ENCODE results near the gene JMJD1C.

DNA sequence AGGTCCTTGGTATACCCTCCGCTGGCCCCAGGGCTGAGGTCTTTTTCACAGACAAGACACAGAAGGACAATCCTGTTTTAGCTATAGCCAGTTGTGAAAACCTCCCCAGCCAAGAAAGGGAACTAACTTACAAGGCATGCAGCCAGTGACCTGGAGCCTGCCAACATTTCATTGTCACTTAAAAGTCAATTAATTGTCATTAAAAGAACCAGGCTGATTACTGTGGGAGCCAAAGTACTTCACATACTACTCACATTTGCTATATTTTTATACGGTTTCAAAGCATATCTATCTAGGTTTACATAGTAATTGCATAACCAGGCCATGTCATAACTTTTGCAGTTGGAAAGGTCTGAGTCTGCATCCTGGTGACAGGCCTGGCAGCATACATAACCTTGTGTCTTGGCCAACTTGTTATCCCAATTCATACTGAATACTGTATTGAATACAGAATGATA is 301.6 kb downstream of the JMJD1C start:
- TF ChIP-seq, protein P1, sequence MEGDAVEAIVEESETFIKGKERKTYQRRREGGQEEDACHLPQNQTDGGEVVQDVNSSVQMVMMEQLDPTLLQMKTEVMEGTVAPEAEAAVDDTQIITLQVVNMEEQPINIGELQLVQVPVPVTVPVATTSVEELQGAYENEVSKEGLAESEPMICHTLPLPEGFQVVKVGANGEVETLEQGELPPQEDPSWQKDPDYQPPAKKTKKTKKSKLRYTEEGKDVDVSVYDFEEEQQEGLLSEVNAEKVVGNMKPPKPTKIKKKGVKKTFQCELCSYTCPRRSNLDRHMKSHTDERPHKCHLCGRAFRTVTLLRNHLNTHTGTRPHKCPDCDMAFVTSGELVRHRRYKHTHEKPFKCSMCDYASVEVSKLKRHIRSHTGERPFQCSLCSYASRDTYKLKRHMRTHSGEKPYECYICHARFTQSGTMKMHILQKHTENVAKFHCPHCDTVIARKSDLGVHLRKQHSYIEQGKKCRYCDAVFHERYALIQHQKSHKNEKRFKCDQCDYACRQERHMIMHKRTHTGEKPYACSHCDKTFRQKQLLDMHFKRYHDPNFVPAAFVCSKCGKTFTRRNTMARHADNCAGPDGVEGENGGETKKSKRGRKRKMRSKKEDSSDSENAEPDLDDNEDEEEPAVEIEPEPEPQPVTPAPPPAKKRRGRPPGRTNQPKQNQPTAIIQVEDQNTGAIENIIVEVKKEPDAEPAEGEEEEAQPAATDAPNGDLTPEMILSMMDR (IDR thresholded peaks at IDR 0.05): no peak
- no peak for TF ChIP-seq POLR2A (IDR thresholded peaks at IDR 0.05)
